K562 (cell line): Measurements from ENCODE around the gene DDX60. TPM values are rescaled to one million over a fixed set of nuclear protein-coding genes. Genes with fewer than 3 reads are reported as not detected.

Experiments used
- ATAC-seq: fragments of 200-7000 bp; cut with Tn5 transposase; 3 replicates; pipeline ENCODE4 v1.9.1; 2020; ENCODE audit warnings: moderate library complexity
- BruUV-seq: library from RNA; stranded (reverse); fragments of 400-500 nt; replicated peaks from 2 replicates; lab custom pipeline; 2021; lab: Mats Ljungman, UMichigan
- CTCF ChIA-PET: fragments of 300-600 bp; formaldehyde crosslinking; extraction: SDS; loops from one replicate; lab custom pipeline; 2021; ENCODE audit warnings: low intra/inter-chr PET ratio; lab: Yijun Ruan, JAX
- POLR2A ChIA-PET: fragments of 300-600, 350-650 bp; sonication (Branson Sonifier 250); formaldehyde crosslinking; extraction: SDS; loops from one replicate; lab custom pipeline; 2021; ENCODE audit warnings: antibody characterized with exemption, inconsistent platforms; lab: Yijun Ruan, JAX
- DNase-seq, 4 experiments: peaks; one replicate each; pipeline versions ENCODE4 v3.0.0 to v3.0.0-alpha.2; 2011 to 2018; ENCODE audit warnings: low spot score in 3 of 4, mixed read lengths in 3 of 4; ENCODE audit errors: extremely low read depth in 1 of 4
- FAIRE-seq: peaks from 2 replicates; lab custom pipeline; 2011; peaks lifted over from hg19 to GRCh38; lab: Jason Lieb, UNC
- H2AFZ ChIP-seq: 2 replicates; pipeline ENCODE4 v1.6.0; 2011; ENCODE audit warnings: low read depth, low read length, control low read depth, inconsistent platforms
- H3K27ac ChIP-seq: fragments of 200-600 bp; 3 replicates; pipeline ENCODE4 v1.8.0; 2011; ENCODE audit warnings: low read depth, mild to moderate bottlenecking, control low read depth, inconsistent platforms, low read length, moderate library complexity, mixed read lengths; ENCODE audit errors: extremely low read depth
- H3K27me3 ChIP-seq, 2 experiments: fragments of 300-600 bp in 1 of 2; 2 replicates in 1 of 2; 3 replicates in 1 of 2; pipeline versions ENCODE4 v1.6.0 to v1.8.0; 2011; ENCODE audit warnings: inconsistent platforms in 2 of 2, low read length in 2 of 2, mild to moderate bottlenecking in 1 of 2, mixed read lengths in 1 of 2, moderate library complexity in 1 of 2; ENCODE audit not compliant: control insufficient read depth in 2 of 2, insufficient read depth in 2 of 2
- H3K36me3 ChIP-seq: fragments of 300-600 bp; 3 replicates; pipeline ENCODE4 v1.8.0; 2011; ENCODE audit warnings: mild to moderate bottlenecking, low read length, inconsistent platforms; ENCODE audit not compliant: control insufficient read depth, insufficient read depth
- H3K4me1 ChIP-seq, 2 experiments: fragments of 200-600 bp in 1 of 2; replicated peaks in 1 of 2; 2 replicates in 1 of 2; 3 replicates in 1 of 2; pipeline versions ENCODE4 v1.5.1 to v1.8.0; 2011; ENCODE audit warnings: inconsistent platforms in 2 of 2, low read length in 2 of 2, mild to moderate bottlenecking in 1 of 2, mixed read lengths in 1 of 2, moderate library complexity in 1 of 2; ENCODE audit not compliant: control insufficient read depth in 2 of 2, insufficient read depth in 2 of 2
- H3K4me2 ChIP-seq: 2 replicates; pipeline ENCODE4 v1.6.1; 2011; ENCODE audit warnings: low read length, control low read depth, inconsistent platforms, mixed read lengths; ENCODE audit not compliant: insufficient read depth
- H3K4me3 ChIP-seq: fragments of 200-600 bp; sonication (generic), shearing (Covaris generic); 2 replicates; pipeline ENCODE4 v1.5.1; 2016; ENCODE audit warnings: control low read depth, inconsistent platforms
- H3K79me2 ChIP-seq: fragments of 200-600 bp; 3 replicates; pipeline ENCODE4 v1.8.0; 2011; ENCODE audit warnings: low read length, inconsistent platforms; ENCODE audit not compliant: control insufficient read depth, insufficient read depth
- H3K9ac ChIP-seq, 2 experiments: 2 replicates each; pipeline versions ENCODE4 v1.6.0 to v1.6.1; 2011; ENCODE audit warnings: low read depth in 2 of 2, low read length in 2 of 2, control low read depth in 1 of 2, inconsistent platforms in 1 of 2, mild to moderate bottlenecking in 1 of 2, mixed read lengths in 1 of 2; ENCODE audit not compliant: insufficient read depth in 1 of 2
- H3K9me1 ChIP-seq: one replicate; pipeline ENCODE4 v1.6.0; 2011; ENCODE audit warnings: inconsistent platforms, mild to moderate bottlenecking, low read length, moderate library complexity; ENCODE audit not compliant: control insufficient read depth, insufficient read depth
- H3K9me3 ChIP-seq: replicated peaks from 2 replicates; pipeline ENCODE4 v1.5.1; 2011; ENCODE audit warnings: low read depth, low read length, inconsistent platforms; ENCODE audit not compliant: control insufficient read depth, insufficient read depth
- H4K20me1 ChIP-seq: replicated peaks from 2 replicates; pipeline ENCODE4 v1.6.1; 2011; ENCODE audit warnings: low read length, inconsistent platforms, mixed read lengths; ENCODE audit not compliant: control insufficient read depth, insufficient read depth
- BCLAF1 ChIP-seq, 2 experiments: fragments of 450-650 bp in 1 of 2; IDR thresholded peaks; 2 replicates each; pipeline ENCODE4 v1.6.1; 2011 to 2017; ENCODE audit warnings: low read depth in 2 of 2, antibody characterized with exemption in 1 of 2, borderline replicate concordance in 1 of 2, low read length in 1 of 2, mild to moderate bottlenecking in 1 of 2, mixed read lengths in 1 of 2; ENCODE audit not compliant: control insufficient read depth in 1 of 2
- EWSR1 ChIP-seq: fragments of 450-650 bp; IDR thresholded peaks from 2 replicates; pipeline ENCODE4 v1.6.1; 2018; ENCODE audit warnings: borderline replicate concordance, mild to moderate bottlenecking, low read depth, moderate library complexity; ENCODE audit not compliant: partially characterized antibody
- HBP1 ChIP-seq: fragments of 450-650 bp; formaldehyde crosslinking; IDR thresholded peaks from 2 replicates; pipeline ENCODE4 v1.4.0; 2022; ENCODE audit warnings: missing genetic modification characterization
- KLF13 ChIP-seq: fragments of 450-650 bp; IDR thresholded peaks from 2 replicates; pipeline ENCODE4 v1.6.1; 2016; ENCODE audit warnings: missing genetic modification characterization, low read depth, mild to moderate bottlenecking, missing compliant biosample characterization, moderate library complexity, borderline replicate concordance
- MAFK ChIP-seq: IDR thresholded peaks from 2 replicates; pipeline ENCODE4 v1.6.1; 2011; ENCODE audit warnings: low read length, improper control_type of control experiment
- NBN ChIP-seq: fragments of 450-650 bp; IDR thresholded peaks from 2 replicates; pipeline ENCODE4 v1.6.1; 2016; ENCODE audit warnings: low read depth, mild to moderate bottlenecking
- POLR2H ChIP-seq: IDR thresholded peaks from 2 replicates; pipeline ENCODE4 v1.6.1; 2016; ENCODE audit warnings: missing genetic modification characterization, low read depth, mild to moderate bottlenecking, control low read depth, missing compliant biosample characterization, moderate library complexity
- ZKSCAN8 ChIP-seq: fragments of 200-800 bp; sonication (Bioruptor generic); IDR thresholded peaks from 2 replicates; pipeline ENCODE4 v1.6.1; 2016; ENCODE audit warnings: missing genetic modification characterization, missing compliant biosample characterization
- ZNF354B ChIP-seq: fragments of 250-450 bp; sonication (Bioruptor Pico); IDR thresholded peaks from 2 replicates; pipeline ENCODE4 v1.4.0; 2020
- WGBS: fragments of 100-300 bp; shearing (Covaris generic); methylation state at CpG from one replicate; pipeline ENCODE4 v1.1.6; 2016; ENCODE audit warnings: low coverage, mixed read lengths; ENCODE audit not compliant: insufficient coverage; ENCODE audit errors: missing lambda C conversion rate; 5-methylcytosine and 5-hydroxymethylcytosine counted together
- in situ Hi-C: fragments of 300-500 bp; cut with MboI; formaldehyde crosslinking; loops from 4 replicates; pipeline ENCODE4 v1.15.0; 2018; ENCODE audit warnings: inconsistent platforms, mixed read lengths
- intact Hi-C: fragments of 100-400 bp; cut with micrococcal nuclease; formaldehyde crosslinking; loops from 2 replicates; pipeline ENCODE4 v1.14.2; 2022
- polyA plus RNA-seq, 8 experiments: library from polyadenylated mRNA; depleted of rRNA in 4 of 8; stranded (reverse) in 5 of 8; unstranded in 3 of 8; fragments of >200 nt; fragmentation: Nextera tagmentation in 2 of 8; fragmentation: Illumina TruSeq in 1 of 8; extraction: Ambion mirVana in 2 of 8; extraction: Trizol in 1 of 8; gene quantifications; 2 replicates each; pipeline versions ENCODE4 v1.2.1 to v1.2.3, GENCODE V29; 2011 to 2014; ENCODE audit warnings: inconsistent platforms in 1 of 8, missing spikeins in 1 of 8
- total RNA-seq, 7 experiments: library from RNA; depleted of rRNA in 6 of 7; stranded (reverse); fragments of >200 nt in 6 of 7; fragmentation: Illumina TruSeq in 2 of 7; extraction: Trizol in 2 of 7; gene quantifications; 2 replicates each; pipeline versions ENCODE4 v1.2.1 to v1.2.3, GENCODE V29; 2011 to 2021; ENCODE audit warnings: low replicate concordance in 1 of 7
- TF ChIP-seq, protein P1 (sequence below): sonication (generic); IDR thresholded peaks from 2 replicates; pipeline ENCODE4 v1.6.1; 2016
- TF ChIP-seq, protein P2 (sequence below): sonication (generic); formaldehyde crosslinking; IDR thresholded peaks from 2 replicates; pipeline ENCODE4 v1.4.0; 2020; ENCODE audit warnings: mild to moderate bottlenecking, missing genetic modification reagents

The DDX60 gene
- total and polyA plus RNA-seq, 9 of the 15 experiments (the other 6 are each of a cell fraction or from before 2014, with no cell fraction given) = 0.06 to 0.25 (median 0.13) TPM

DNA sequence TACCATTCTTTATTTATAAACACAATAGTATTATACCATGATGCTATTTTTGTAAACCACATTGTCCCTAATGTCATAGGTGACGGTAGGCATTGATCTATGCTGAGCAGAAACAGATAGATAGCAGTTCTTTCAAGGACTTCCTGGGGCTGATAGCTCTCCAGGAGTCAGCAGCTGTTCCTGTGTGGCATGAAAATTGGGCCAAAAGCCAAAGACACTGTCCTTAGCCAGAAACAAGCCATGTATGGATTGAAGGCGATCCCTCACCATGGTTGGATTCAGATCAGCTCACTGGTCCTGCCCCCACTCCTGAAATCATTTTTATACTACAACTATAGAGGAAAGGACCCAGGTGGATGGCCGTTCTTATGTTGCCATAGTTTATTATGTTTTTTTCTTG, 53.6 kb downstream of the DDX60 start (continued):
- TF ChIP-seq, protein P1, sequence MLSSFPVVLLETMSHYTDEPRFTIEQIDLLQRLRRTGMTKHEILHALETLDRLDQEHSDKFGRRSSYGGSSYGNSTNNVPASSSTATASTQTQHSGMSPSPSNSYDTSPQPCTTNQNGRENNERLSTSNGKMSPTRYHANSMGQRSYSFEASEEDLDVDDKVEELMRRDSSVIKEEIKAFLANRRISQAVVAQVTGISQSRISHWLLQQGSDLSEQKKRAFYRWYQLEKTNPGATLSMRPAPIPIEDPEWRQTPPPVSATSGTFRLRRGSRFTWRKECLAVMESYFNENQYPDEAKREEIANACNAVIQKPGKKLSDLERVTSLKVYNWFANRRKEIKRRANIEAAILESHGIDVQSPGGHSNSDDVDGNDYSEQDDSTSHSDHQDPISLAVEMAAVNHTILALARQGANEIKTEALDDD = no peak
- no peak for TF ChIP-seq HBP1

DNA sequence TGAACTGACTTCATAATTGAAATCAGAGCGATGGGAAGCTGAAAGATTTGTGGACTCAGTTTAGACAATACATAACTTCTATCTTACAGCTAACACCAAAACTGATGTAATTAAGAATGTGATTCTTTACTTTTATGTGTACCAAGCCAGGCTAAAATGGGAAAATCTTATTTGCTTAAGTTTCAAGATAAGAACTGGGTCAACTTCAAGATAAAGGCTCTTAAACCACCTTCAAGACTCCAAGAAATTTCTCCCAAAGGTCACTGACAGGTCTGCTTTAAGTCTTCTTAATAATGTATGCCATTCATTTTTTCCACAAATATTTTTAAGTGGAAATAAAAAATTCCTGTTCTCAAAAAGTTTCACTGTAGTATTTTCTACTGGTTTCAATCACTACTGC, 55.5 kb downstream of the DDX60 start:
- in situ Hi-C loops (no loop called here), intact Hi-C loops (no loop called here)
- no peak overlapping the region for H2AFZ ChIP-seq
- H4K20me1 ChIP-seq = no peaks in the 10 kb centered on the region
- POLR2A ChIA-PET = no interaction called here
- H3K9me1 ChIP-seq = no peaks in the 10 kb centered on the region
- 0% methylated on average over 1 of the region's 1 CpG for WGBS
- H3K27ac ChIP-seq = no peak overlapping the region
- no peaks in the 10 kb centered on the region for H3K4me1 ChIP-seq
- no peak for TF ChIP-seq BCLAF1 (IDR thresholded peaks at IDR 0.05; ENCODE audit: borderline replicate concordance in 1 of 2, control insufficient read depth in 1 of 2, low read depth in 2 of 2, low read length in 1 of 2)
- no peak for TF ChIP-seq ZKSCAN8
- no peak for TF ChIP-seq POLR2H (tag)
- no peak for TF ChIP-seq EWSR1
- no peak for TF ChIP-seq NBN
- TF ChIP-seq MAFK = no peak
- TF ChIP-seq, protein P2, sequence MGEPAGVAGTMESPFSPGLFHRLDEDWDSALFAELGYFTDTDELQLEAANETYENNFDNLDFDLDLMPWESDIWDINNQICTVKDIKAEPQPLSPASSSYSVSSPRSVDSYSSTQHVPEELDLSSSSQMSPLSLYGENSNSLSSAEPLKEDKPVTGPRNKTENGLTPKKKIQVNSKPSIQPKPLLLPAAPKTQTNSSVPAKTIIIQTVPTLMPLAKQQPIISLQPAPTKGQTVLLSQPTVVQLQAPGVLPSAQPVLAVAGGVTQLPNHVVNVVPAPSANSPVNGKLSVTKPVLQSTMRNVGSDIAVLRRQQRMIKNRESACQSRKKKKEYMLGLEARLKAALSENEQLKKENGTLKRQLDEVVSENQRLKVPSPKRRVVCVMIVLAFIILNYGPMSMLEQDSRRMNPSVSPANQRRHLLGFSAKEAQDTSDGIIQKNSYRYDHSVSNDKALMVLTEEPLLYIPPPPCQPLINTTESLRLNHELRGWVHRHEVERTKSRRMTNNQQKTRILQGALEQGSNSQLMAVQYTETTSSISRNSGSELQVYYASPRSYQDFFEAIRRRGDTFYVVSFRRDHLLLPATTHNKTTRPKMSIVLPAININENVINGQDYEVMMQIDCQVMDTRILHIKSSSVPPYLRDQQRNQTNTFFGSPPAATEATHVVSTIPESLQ = no peak
- no peak for TF ChIP-seq KLF13 (tag)
- TF ChIP-seq ZNF354B = no peak
- no peak overlapping the region for H3K4me2 ChIP-seq
- no peak for DNase-seq
- no peaks in the 10 kb centered on the region for H3K36me3 ChIP-seq
- H3K27me3 ChIP-seq = no peaks in the 10 kb centered on the region
- no peak for ATAC-seq
- H3K79me2 ChIP-seq = no peaks in the 10 kb centered on the region
- FAIRE-seq = no peak
- no peak overlapping the region for H3K9ac ChIP-seq
- no peak overlapping the region for H3K4me3 ChIP-seq
- no TSS peak for BruUV-seq
- CTCF ChIA-PET = no interaction called here
- H3K9me3 ChIP-seq = no peaks in the 10 kb centered on the region
